Measurements from ENCODE around the gene SOX2.
"Not testable (repeated sequence)": the region's sequence is repeated elsewhere in the genome, so short reads cannot be mapped to it uniquely, and the experiment has no call there.

SOX2 gene

GRCh38 chr3:181756645-181757297, 45.0 kb downstream of the SOX2 start:
- DNase-seq (ENCODE audit: low spot score) (no peak), FAIRE-seq (no peak)

GRCh38 chr3:181757694-181758306, 46.1 kb downstream of the SOX2 start:
- DNase-seq (ENCODE audit: low spot score), result no peak

GRCh38 chr3:181761906-181762305, 50.2 kb downstream of the SOX2 start:
- FAIRE-seq, result no peak
- no peak for DNase-seq (ENCODE audit: low spot score)

More at GRCh38 chr3:181757694-181758306, 46.1 kb downstream of the SOX2 start:
- FAIRE-seq, result no peak

GRCh38 chr3:181764033-181764432, 52.3 kb downstream of the SOX2 start:
- not testable (repeated sequence) for FAIRE-seq; DNase-seq (ENCODE audit: low spot score)
